GM18520 (cell line): ENCODE results near the gene SRGAP3.

Experiments used
- ATAC-seq: cut with Tn5 transposase; IDR thresholded peaks from one replicate; pipeline ENCODE4 v1.9.1; 2021; ENCODE audit not compliant: unreplicated experiment

SRGAP3 gene

GRCh38 chr3:8976540-8977182, 272.8 kb downstream of the SRGAP3 start:
- ATAC-seq = no peak

GRCh38 chr3:8975081-8976020, 274.1 kb downstream of the SRGAP3 start:
- ATAC-seq = no peak

GRCh38 chr3:8974458-8974857, 275.0 kb downstream of the SRGAP3 start:
- no peak for ATAC-seq

- ATAC-seq = no peak
These were observed 276.8 kb downstream of the SRGAP3 start for GRCh38 chr3:8972639-8973038.

GRCh38 chr3:8970971-8971589, 278.4 kb downstream of the SRGAP3 start:
- ATAC-seq = no peak

- ATAC-seq = no peak
These were observed 280.2 kb downstream of the SRGAP3 start for GRCh38 chr3:8969241-8969640.

GRCh38 chr3:8968375-8968882, 281.0 kb downstream of the SRGAP3 start:
- ATAC-seq = no peak

GRCh38 chr3:8967553-8967952, 281.9 kb downstream of the SRGAP3 start:
- ATAC-seq = no peak

GRCh38 chr3:8966820-8967348, 282.6 kb downstream of the SRGAP3 start:
- no peak for ATAC-seq

GRCh38 chr3:8966150-8966819, 283.2 kb downstream of the SRGAP3 start:
- ATAC-seq = no peak

- ATAC-seq = no peak
These were observed 284.7 kb downstream of the SRGAP3 start for GRCh38 chr3:8964436-8965370.

GRCh38 chr3:8963137-8963853, 286.2 kb downstream of the SRGAP3 start, which contains the start of gene RAD18:
TSS of gene RAD18 (minus strand) at chr3:8963472. CDS start at chr3:8963385, 87 bp downstream.
- peak; percentile 97 for ATAC-seq

- ATAC-seq = no peak
These were observed 287.1 kb downstream of the SRGAP3 start for GRCh38 chr3:8962226-8962861.

GRCh38 chr3:8959668-8960067, 289.8 kb downstream of the SRGAP3 start:
- ATAC-seq = no peak

GRCh38 chr3:8954938-8955763, 294.3 kb downstream of the SRGAP3 start:
- ATAC-seq = peak; percentile 83

GRCh38 chr3:8953313-8953712, 296.1 kb downstream of the SRGAP3 start:
- ATAC-seq = no peak

GRCh38 chr3:8952130-8952529, 297.3 kb downstream of the SRGAP3 start:
- no peak for ATAC-seq
